MM.1S (cell line): ENCODE measurements around the gene GATA5.

Experiments
- CTCF ChIP-seq: fragments of 300-600 bp; sonication (generic); IDR thresholded peaks from 2 replicates; pipeline ENCODE4 v1.5.1; 2016; ENCODE audit warnings: antibody characterized with exemption, low read length, mixed read lengths
- EZH2phosphoT487 ChIP-seq: fragments of 300-600 bp; sonication (generic); IDR thresholded peaks from 2 replicates; pipeline ENCODE4 v1.6.1; 2018; ENCODE audit warnings: antibody characterized with exemption, low read length

- no peak for TF ChIP-seq EZH2phosphoT487
- TF ChIP-seq CTCF: no peak
These were observed 49.1 kb downstream of the GATA5 start for GRCh38 chr20:62426699-62427131.
